Ureter (tissue), 1 donor: ENCODE data around the gene WNK2. TPM values are rescaled to one million over a fixed set of nuclear protein-coding genes. Genes with fewer than 3 reads are reported as not detected.
"Not testable (repeated sequence)": the region's sequence is repeated elsewhere in the genome, so short reads cannot be mapped to it uniquely, and the experiment has no call there.

Experiments
- DNase-seq: peaks from one replicate; pipeline ENCODE4 v3.0.0-alpha.2; 2020; ENCODE audit warnings: low spot score
- total RNA-seq: library from RNA; stranded (reverse); gene quantifications from one replicate; pipeline ENCODE4 v1.2.4, GENCODE V29; 2023
- donor health status: DM: yes; HTN: yes; CAD: no.

The WNK2 gene
- total RNA-seq, 1 donor from 2014 or later, result 40.0 TPM

GRCh38 chr9:93306579-93307091 is 122.7 kb downstream of the WNK2 start:
- peak; percentile 10 for DNase-seq

- peak; percentile 40 for DNase-seq
Measured at GRCh38 chr9:93307468-93308157, 123.7 kb downstream of the WNK2 start.

DNA sequence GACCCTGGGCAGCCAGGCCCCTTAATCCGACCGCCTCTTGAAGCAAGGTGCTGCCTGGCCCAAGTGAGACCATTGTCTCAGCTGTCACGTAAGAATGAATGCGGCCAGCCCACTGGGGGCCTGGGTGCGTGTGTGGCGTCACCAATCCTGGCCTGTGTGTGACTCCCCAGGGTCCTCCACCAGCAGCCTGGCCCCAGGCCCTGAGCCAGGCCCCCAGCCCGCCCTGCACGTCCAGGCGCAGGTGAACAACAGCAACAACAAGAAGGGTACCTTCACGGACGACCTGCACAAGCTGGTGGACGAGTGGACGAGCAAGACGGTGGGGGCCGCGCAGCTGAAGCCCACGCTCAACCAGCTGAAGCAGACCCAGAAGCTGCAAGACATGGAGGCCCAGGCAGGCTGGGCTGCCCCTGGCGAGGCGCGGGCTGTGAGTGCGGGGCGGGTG is 124.2 kb downstream of the WNK2 start:
- peak; percentile 36 for DNase-seq

GRCh38 chr9:93308676-93309075 is 124.7 kb downstream of the WNK2 start:
- peak; percentile 31 for DNase-seq

- no peak for DNase-seq
Measured at GRCh38 chr9:93309889-93310425, 126.0 kb downstream of the WNK2 start.

DNA sequence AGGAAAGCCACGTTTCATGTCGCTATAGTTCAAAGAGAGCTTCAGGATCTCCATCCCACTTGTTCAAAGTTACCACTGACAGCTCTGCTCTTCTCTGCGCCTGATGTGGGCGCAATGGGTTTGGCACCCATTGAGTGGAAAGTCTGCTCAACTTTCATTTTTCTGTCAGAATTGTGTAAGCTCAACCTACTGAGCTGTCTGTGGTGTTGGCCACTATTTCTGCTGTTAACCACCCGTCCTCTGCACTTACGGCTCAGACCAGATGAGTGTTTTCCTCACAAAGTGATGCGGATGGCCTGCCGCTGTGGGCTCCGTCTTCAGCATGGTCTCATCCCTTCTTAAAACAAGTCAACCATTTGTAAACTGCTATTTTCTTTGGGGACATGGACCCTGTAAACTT is 131.2 kb downstream of the WNK2 start:
- DNase-seq, result no peak

DNA sequence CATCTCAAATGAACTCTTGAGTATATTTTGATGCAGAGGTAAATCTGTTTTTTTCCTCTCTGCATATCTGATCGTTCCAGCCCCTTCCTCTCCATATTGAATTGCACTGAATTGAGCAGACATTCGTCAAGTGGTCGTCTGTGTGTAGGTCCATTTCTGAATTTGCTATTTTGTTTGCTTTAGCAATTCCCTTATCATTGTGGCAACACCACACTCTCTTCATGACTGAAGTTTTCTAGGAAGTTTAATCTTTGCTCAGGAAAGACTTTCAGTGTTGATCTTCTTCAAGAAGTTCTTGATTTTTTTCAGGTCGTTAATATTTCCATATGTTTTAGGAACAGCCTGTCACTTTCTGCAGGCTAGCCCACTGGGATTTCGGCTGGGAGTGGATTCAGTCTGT is 132.0 kb downstream of the WNK2 start:
- DNase-seq, result no peak

DNA sequence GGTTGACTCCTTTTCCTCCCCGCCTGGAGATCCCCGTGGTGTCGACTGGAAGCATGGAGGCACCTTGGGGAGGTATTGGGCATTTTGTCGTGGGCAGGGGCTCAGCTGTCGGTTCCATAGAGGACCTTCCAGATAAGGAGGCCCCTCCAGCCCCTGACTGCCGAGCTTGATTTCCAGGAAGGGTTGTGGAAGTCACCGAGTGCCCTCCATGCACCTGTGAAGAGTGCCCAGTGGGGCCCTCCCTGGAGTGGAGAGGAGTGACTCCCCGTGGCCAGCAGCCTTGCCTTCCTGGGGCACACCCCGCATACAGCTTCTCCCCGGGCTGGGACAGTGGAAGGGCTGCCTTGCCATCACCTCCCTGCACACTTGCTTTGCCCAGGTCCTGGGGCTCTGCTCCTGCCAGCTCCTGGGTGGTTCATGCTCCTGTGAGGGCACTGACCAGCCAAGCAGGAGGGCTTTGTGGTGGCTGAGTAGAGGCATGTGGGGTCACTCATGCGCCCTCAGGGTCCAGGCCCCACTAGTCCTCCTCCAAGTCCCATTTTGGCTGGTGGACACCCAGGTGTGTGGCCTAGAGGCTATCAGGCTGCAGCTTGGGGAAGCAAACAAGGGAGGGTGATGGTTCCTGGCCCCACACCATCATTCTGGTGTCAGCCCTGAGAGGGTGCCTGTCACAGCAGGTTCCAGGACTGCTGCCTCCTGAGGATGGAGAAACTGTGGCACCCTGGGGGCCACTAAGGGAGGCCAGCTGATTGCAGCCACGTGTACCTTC is 133.0 kb downstream of the WNK2 start:
- no peak for DNase-seq

DNA sequence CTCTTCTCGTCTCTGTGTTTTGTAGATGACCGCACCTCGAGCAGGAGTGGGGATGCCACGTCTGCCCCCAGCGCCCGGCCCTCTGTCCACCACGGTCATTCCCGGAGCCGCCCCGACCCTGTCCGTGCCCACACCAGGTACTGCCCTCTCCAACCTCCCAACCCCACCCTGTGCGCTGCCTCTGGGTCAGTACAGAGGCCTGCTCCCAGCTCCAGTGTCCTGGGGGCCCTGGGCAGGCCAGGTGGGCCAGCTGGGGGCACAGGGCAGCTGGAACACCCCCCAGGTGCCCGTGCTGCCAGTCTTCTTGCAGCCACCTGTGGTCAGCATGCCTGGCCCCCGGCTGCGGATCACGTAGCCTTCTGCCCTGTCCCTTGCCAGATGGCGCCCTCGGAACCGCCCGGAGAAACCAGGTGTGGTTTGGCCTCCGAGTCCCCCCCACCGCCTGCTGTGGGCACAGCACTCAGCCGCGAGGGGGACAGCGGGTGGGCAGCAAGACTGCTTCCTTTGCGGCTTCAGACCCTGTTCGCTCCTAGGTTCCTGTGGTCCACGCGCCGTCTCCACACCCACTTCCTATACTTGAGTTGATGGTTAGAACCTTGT is 133.7 kb downstream of the WNK2 start:
- no peak for DNase-seq

GRCh38 chr9:93318480-93318879 is 134.5 kb downstream of the WNK2 start:
- no peak for DNase-seq

- no peak for DNase-seq
Measured at GRCh38 chr9:93319301-93319991, 135.5 kb downstream of the WNK2 start.

DNA sequence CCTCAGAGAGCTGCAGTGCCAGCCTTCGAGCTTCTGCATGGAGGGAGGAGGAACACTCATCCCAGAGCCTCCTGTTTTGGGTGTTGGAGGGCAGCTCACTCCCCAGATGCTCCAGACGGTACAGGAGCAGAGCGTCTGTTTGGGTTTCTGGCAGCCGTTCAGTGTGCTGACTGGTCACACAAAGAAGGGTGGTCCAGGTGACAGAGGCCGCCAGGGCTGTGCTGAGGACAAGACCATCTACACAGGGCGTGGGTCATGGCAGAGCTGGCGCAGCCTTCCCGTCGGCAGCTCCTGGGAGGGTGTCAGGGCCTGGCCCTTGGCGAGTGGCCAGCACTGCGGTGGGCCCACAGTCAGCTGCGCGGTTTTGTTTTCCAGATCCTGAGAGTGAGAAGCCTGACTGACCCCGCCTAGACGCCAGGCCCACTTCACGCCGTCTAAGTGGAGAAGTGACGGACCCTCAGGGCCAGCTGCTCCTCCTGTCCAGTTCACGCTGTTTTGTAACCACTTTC is 136.1 kb downstream of the WNK2 start:
- no peak for DNase-seq

DNA sequence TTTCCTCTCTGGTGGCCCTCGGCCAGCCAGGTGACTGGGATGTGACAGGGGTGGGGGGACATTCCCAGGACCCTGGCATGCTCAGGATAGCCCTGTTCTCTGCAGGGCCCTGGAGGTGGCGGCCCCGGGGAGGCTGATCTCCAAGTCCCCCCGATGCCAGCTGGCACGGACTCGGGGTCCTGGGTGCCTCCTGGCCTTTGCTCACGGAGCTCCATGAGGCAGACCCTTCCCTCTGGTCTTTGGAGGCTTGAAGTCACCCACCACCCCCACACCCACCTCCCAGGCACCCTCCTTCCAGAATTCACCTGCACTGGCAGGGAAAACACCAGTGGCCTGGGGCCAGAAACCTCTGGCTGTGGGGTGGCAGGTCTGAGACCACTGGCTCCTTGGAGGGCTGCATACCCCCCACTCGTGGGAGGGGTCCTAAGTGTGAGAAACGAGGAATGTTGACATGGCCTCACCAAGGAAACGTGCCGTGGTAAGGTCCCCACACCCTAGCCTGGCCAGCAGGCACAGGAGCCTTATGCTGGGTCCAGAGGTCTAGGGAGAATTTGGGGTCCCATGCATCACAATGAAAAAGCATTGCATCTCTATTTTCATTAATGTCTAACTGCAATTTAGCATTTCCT is 136.8 kb downstream of the WNK2 start:
- no peak for DNase-seq

DNA sequence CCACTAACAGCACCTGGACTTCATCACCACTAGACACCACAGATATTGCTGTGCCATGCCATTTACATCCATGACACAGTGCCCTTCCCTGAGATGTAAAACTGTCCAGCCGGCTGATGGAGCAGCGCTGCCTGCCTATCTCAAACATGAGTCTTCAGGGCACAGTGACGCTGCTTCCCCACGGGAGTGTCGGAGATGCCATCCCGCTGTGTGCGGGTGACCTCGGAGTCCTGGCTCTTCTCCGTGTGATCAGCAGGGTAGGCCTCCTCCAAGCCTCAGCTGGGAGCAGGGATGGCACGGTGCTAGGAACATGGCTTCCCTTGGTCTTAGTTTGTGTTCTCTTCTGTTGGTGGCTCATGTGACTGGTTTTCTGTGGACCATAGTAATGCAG is 137.3 kb downstream of the WNK2 start:
- DNase-seq, result no peak

GRCh38 chr9:93323446-93323954 is 139.6 kb downstream of the WNK2 start:
- DNase-seq, result not testable (repeated sequence)

GRCh38 chr9:93324191-93324834 is 140.4 kb downstream of the WNK2 start:
- DNase-seq, result no peak

- DNase-seq, result no peak
Measured at GRCh38 chr9:93325307-93326035, 141.5 kb downstream of the WNK2 start.

- DNase-seq, result no peak
Measured at GRCh38 chr9:93326056-93326455, 142.1 kb downstream of the WNK2 start.

DNA sequence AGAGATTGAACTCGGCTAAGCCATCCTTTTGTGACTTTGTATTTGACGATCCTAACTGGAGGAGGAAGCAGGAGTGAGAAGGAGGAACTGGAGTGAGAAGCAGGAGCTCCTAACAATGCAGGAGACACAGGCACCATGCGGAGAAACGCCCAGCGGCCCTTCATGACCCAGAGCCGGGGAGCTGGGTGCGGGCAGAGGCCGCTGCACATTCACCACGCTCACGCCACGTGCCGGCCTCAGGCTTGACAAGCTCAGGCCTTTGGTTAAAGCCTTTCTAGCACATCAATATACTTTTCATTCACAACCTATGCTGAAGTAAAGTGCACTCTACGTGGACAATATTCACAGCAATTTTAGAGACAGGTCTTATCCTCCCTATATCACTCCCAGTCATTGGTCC is 142.7 kb downstream of the WNK2 start:
- no peak for DNase-seq
